Endodermal cell (in vitro differentiated cells): Measurements from ENCODE around the gene PLA1A. TPM values are rescaled to one million over a fixed set of nuclear protein-coding genes. Genes with fewer than 3 reads are reported as not detected.
"Not testable (repeated sequence)": the region's sequence is repeated elsewhere in the genome, so short reads cannot be mapped to it uniquely, and the experiment has no call there.

Experiments
- DNase-seq: peaks from one replicate; pipeline ENCODE4 v3.0.0-alpha.2; 2017
- H3K27ac ChIP-seq: 2 replicates; pipeline ENCODE4 v1.5.1; 2013; ENCODE audit warnings: mild to moderate bottlenecking, low read depth, low read length, moderate library complexity
- H3K27me3 ChIP-seq: 2 replicates; pipeline ENCODE4 v1.6.1; 2013; ENCODE audit warnings: mild to moderate bottlenecking, low read length, moderate library complexity; ENCODE audit not compliant: insufficient read depth, control insufficient read depth, poor library complexity, severe bottlenecking
- H3K36me3 ChIP-seq: 2 replicates; pipeline ENCODE4 v1.7.0; 2013; ENCODE audit warnings: mild to moderate bottlenecking, low read length, moderate library complexity; ENCODE audit not compliant: control insufficient read depth, insufficient read depth
- H3K4me1 ChIP-seq: one replicate; pipeline ENCODE4 v1.7.0; 2013; ENCODE audit warnings: low read length; ENCODE audit not compliant: control insufficient read depth, insufficient read depth
- H3K4me3 ChIP-seq: 2 replicates; pipeline ENCODE4 v1.5.1; 2013; ENCODE audit warnings: mild to moderate bottlenecking, low read length, moderate library complexity
- H3K9ac ChIP-seq: 2 replicates; pipeline ENCODE4 v1.6.1; 2013; ENCODE audit warnings: mild to moderate bottlenecking, low read length, moderate library complexity; ENCODE audit not compliant: poor library complexity, severe bottlenecking; ENCODE audit errors: extremely low read depth
- H3K9me3 ChIP-seq: 2 replicates; pipeline ENCODE4 v1.6.1; 2013; ENCODE audit warnings: mild to moderate bottlenecking, low read length, moderate library complexity; ENCODE audit not compliant: control insufficient read depth
- H3K27ac Mint-ChIP-seq: 2 replicates; pipeline ENCODE4 v1.8.0; 2020; ENCODE audit warnings: mixed read lengths
- H3K27me3 Mint-ChIP-seq: 2 replicates; pipeline ENCODE4 v1.8.0; 2021; ENCODE audit warnings: mild to moderate bottlenecking, mixed read lengths; ENCODE audit not compliant: insufficient read depth
- H3K36me3 Mint-ChIP-seq: 2 replicates; pipeline ENCODE4 v1.8.0; 2020; ENCODE audit warnings: low read depth, mixed read lengths
- H3K4me1 Mint-ChIP-seq: 2 replicates; pipeline ENCODE4 v1.8.0; 2020; ENCODE audit warnings: mixed read lengths
- H3K4me3 Mint-ChIP-seq: 2 replicates; pipeline ENCODE4 v1.8.0; 2020; ENCODE audit warnings: mild to moderate bottlenecking, moderate library complexity, mixed read lengths
- H3K9me3 Mint-ChIP-seq: 2 replicates; pipeline ENCODE4 v1.8.0; 2020; ENCODE audit warnings: mild to moderate bottlenecking, mixed read lengths
- WGBS, 2 experiments: methylation state at CpG; one replicate each; pipeline versions ENCODE4 v1.1.5 to v1.1.7; 2013; ENCODE audit warnings: missing lambda C conversion rate in 2 of 2, mixed read lengths in 1 of 2; ENCODE audit not compliant: insufficient coverage in 1 of 2, insufficient read length in 1 of 2; 5-methylcytosine and 5-hydroxymethylcytosine counted together
- total RNA-seq, 2 donors: library from RNA; stranded (reverse); fragmentation: NEBNext Ultra II Directional in 1 of 2; extraction: Animal tissue kit (Norgen Biotek cat#: 25700) in 1 of 2; gene quantifications; 2 replicates in 1 of 2; 3 replicates in 1 of 2; pipeline ENCODE4 v1.2.1, GENCODE V29; 2021
- TF ChIP-seq, protein P1 (sequence below): fragments of 200-600 bp; sonication (generic); conservative IDR thresholded peaks from 2 replicates; pipeline ENCODE4 v1.5.0; 2021; ENCODE audit warnings: antibody characterized with exemption, mild to moderate bottlenecking

The PLA1A gene
- total RNA-seq, 2 donors from 2014 or later = 2.4 to 5.3 TPM

- TF ChIP-seq, protein P1, sequence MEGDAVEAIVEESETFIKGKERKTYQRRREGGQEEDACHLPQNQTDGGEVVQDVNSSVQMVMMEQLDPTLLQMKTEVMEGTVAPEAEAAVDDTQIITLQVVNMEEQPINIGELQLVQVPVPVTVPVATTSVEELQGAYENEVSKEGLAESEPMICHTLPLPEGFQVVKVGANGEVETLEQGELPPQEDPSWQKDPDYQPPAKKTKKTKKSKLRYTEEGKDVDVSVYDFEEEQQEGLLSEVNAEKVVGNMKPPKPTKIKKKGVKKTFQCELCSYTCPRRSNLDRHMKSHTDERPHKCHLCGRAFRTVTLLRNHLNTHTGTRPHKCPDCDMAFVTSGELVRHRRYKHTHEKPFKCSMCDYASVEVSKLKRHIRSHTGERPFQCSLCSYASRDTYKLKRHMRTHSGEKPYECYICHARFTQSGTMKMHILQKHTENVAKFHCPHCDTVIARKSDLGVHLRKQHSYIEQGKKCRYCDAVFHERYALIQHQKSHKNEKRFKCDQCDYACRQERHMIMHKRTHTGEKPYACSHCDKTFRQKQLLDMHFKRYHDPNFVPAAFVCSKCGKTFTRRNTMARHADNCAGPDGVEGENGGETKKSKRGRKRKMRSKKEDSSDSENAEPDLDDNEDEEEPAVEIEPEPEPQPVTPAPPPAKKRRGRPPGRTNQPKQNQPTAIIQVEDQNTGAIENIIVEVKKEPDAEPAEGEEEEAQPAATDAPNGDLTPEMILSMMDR = no peak
- Histone ChIP-seq H3K4me3 (no peak overlapping the region), H3K36me3 (no peaks in the 10 kb centered on the region), H3K27me3 (peaks cover 7% of the 10 kb centered on the region), H3K9me3 (no peaks in the 10 kb centered on the region), H3K27ac (no peak overlapping the region), H3K4me1 (no peaks in the 10 kb centered on the region), H3K9ac (no peak overlapping the region)
- H3K4me1 Mint-ChIP-seq = peaks cover 6% of the 10 kb centered on the region
- peaks cover 4% of the 10 kb centered on the region for H3K36me3 Mint-ChIP-seq
- no peak overlapping the region for H3K27ac Mint-ChIP-seq
- WGBS, 2 experiments = 88 to 94% methylated on average over 3 to 5 of the region's 5 CpGs
- no peaks in the 10 kb centered on the region for H3K27me3 Mint-ChIP-seq
- peaks cover 5% of the 10 kb centered on the region for H3K9me3 Mint-ChIP-seq
- H3K4me3 Mint-ChIP-seq = no peak overlapping the region
- DNase-seq = no peak
These were observed 37.5 kb upstream of the PLA1A start for GRCh38 chr3:119560160-119560559.

- WGBS, 2 experiments = 91% methylated on average over 6 of the region's 6 CpGs
- TF ChIP-seq, protein P1 = no peak
- Mint-ChIP-seq H3K27me3 (peaks cover 5% of the 10 kb centered on the region), H3K27ac (no peak overlapping the region), H3K36me3 (no peaks in the 10 kb centered on the region), H3K4me1 (peaks cover 5% of the 10 kb centered on the region), H3K9me3 (peaks cover 5% of the 10 kb centered on the region), H3K4me3 (no peak overlapping the region)
- Histone ChIP-seq H3K4me1 (no peaks in the 10 kb centered on the region), H3K9me3 (no peaks in the 10 kb centered on the region), H3K27ac (no peak overlapping the region), H3K9ac (no peak overlapping the region), H3K4me3 (no peak overlapping the region), H3K36me3 (no peaks in the 10 kb centered on the region), H3K27me3 (no peaks in the 10 kb centered on the region)
- no peak for DNase-seq
These were observed 35.3 kb upstream of the PLA1A start for GRCh38 chr3:119562307-119562961.

DNA sequence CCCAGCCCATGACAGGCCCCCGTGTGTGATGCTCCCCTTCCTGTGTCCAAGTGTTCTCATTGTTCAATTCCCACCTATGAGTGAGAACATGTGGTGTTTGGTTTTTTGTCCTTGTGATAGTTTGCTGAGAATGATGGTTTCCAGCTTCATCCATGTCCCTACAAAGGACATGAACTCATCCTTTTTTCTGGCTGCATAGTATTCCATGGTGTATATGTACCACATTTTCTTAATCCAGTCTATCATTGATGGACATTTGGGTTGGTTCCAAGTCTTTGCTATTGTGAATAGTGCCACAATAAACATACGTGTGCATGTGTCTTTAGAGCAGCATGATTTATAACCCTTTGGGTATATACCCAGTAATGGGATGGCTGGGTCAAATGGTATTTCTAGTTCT lies 34.4 kb upstream of the PLA1A start:
- no CpG with 5 or more reads among the region's 2 CpGs for WGBS, 2 experiments
- not testable (repeated sequence) for H3K4me3 Mint-ChIP-seq, H3K4me3 ChIP-seq, H3K27me3 Mint-ChIP-seq, H3K4me1 ChIP-seq, H3K4me1 Mint-ChIP-seq, H3K36me3 Mint-ChIP-seq, H3K36me3 ChIP-seq, H3K27ac ChIP-seq, H3K9me3 Mint-ChIP-seq, DNase-seq, H3K27me3 ChIP-seq, H3K9ac ChIP-seq, H3K27ac Mint-ChIP-seq, H3K9me3 ChIP-seq

- Mint-ChIP-seq H3K36me3 (peaks cover 2% of the 10 kb centered on the region), H3K4me3 (no peak overlapping the region), H3K27ac (no peak overlapping the region), H3K27me3 (peaks cover 8% of the 10 kb centered on the region), H3K9me3 (peaks cover 3% of the 10 kb centered on the region), H3K4me1 (no peaks in the 10 kb centered on the region)
- Histone ChIP-seq H3K4me1 (no peaks in the 10 kb centered on the region), H3K9ac (no peak overlapping the region), H3K27me3 (no peaks in the 10 kb centered on the region), H3K4me3 (no peak overlapping the region), H3K36me3 (no peaks in the 10 kb centered on the region), H3K9me3 (no peaks in the 10 kb centered on the region), H3K27ac (no peak overlapping the region)
- TF ChIP-seq, protein P1 = no peak
- 96 to 100% methylated on average over 1 to 4 of the region's 4 CpGs for WGBS, 2 experiments
- no peak for DNase-seq
These were observed 28.5 kb upstream of the PLA1A start for GRCh38 chr3:119569156-119569555.
